Dermis microvascular lymphatic vessel endothelial cell (primary cell): ENCODE results near the gene MYL7. TPM values are rescaled to one million over a fixed set of nuclear protein-coding genes. Genes with fewer than 3 reads are reported as not detected.
"Not testable (repeated sequence)": the region's sequence is repeated elsewhere in the genome, so short reads cannot be mapped to it uniquely, and the experiment has no call there.

Experiments
- DNase-seq, 2 donors: peaks; one replicate each; pipeline versions ENCODE4 v3.0.0 to v3.0.0-alpha.2; 2010; ENCODE audit warnings: low read depth in 2 of 2
- total RNA-seq: library from RNA; depleted of rRNA; stranded (reverse); fragments of >200 nt; gene quantifications from 2 replicates; pipeline ENCODE4 v1.2.1, GENCODE V29; 2014

The MYL7 gene, protein sequence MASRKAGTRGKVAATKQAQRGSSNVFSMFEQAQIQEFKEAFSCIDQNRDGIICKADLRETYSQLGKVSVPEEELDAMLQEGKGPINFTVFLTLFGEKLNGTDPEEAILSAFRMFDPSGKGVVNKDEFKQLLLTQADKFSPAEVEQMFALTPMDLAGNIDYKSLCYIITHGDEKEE
- total RNA-seq: not detected in 2 replicates

DNA sequence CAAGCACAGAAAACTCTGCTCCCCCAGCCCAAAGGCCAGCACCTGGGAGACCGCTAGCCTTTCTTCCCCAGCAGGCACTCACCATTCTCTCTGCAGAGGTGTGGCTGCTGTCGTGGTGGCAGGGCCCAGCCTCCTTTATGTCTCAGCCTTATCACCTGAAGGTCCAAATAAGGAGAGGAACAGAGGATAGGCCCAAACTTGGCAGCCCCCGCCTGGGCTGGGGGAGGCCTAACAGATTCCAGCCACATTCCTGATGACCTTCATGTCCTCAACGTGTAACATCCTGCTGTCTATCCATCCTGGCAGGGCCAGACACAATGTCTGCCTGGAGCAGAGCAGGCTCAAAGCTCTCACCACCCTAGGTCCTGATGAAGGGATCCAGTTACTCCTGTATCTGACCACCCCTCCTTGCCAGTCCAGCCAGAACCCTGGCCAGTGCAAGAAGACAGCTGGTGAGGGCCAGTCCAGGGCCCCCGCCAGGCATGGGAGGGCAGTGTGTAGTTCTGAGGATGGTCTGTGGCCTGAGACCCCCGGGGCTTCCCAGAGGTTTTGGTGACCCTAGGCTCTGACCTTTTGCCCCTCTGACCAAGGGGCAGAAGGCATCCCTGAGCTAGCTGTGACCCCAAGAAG is at the start of gene MYL7:
MYL7 (minus strand) TSS at position 112 of the 630 bp plus-strand sequence; CDS start at position 85, 27 bp downstream.
- DNase-seq: no peak

DNA sequence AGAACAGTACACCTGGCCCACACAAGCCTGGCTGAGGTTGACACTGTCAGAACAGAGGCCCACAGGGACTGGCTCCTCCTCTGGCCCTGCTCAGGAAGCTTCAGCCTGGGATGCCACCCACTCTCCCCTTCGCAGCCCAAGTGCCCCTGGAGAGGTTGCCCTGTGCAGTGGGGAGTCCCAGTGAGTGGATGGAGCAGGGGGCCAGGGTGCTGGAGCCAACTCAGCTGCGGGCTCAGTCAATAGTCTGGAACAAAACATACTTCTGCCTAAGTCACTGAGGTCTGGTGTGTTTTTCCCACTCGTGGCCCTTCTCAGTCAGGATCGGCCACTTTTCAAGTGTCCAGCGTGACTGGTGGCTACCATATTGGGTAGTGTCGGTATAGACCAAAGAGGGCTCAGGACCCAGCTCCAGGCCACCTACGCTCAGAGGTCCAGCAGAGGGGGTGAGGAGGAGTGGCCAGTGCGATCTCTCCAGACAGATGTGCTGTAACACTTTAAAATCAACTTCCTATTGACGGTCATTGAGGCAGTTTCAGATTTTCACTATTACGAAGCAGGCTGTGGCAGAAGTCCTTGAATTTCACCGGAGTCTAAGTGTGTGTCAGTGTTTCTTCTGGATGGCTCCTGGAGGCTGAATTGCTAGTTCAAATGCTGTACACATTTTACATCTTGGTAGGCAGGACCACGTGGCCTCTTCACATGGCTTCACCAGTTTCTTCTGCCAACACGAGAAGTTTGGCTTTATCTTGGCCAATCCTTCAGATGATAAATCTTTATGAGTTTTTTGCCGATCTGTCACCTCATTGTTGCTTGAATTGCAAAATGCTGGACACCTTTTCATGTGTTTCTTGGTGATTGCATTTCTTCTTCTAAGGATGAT is 49.1 kb upstream of the MYL7 start:
- no peak for DNase-seq

DNA sequence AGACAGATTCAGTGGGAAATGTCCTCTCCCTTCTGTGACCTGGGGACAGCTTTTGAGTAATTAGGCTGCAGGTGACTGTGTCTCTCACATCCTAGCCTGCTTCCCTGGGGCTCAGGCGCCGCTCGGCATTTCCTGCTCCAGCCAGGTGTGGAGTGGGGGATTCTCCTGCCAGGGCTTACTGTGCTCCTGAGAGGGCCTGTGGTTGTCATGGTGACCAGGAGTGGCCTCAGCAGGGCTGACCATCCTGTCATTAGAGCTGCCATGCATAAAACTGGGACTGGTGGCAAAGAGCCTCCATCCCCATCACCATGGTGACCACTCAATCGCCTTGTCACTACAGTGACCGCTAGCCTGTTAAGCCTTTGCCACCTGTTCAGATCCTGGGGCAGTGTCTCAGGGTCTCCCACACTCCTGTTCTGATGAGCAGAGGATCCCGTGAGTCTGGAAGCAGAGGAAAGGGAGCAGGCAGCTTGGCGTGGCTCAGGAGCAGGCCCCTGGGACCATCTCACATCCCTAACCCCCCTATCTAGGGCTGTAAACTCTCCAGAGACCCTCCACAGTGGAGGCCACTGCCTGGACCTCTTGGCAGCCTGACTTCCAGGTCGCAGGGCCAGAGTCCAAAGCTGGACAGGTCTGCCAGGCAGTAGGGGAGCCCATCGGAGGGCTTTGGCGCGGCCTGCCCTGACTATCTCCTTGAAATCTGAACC is 48.3 kb upstream of the MYL7 start, which contains the start of gene GCK:
GCK (minus strand) TSS at position 154 of the 707 bp plus-strand sequence. CDS start 486 bp downstream, outside the sequence.
- no peak for DNase-seq

DNA sequence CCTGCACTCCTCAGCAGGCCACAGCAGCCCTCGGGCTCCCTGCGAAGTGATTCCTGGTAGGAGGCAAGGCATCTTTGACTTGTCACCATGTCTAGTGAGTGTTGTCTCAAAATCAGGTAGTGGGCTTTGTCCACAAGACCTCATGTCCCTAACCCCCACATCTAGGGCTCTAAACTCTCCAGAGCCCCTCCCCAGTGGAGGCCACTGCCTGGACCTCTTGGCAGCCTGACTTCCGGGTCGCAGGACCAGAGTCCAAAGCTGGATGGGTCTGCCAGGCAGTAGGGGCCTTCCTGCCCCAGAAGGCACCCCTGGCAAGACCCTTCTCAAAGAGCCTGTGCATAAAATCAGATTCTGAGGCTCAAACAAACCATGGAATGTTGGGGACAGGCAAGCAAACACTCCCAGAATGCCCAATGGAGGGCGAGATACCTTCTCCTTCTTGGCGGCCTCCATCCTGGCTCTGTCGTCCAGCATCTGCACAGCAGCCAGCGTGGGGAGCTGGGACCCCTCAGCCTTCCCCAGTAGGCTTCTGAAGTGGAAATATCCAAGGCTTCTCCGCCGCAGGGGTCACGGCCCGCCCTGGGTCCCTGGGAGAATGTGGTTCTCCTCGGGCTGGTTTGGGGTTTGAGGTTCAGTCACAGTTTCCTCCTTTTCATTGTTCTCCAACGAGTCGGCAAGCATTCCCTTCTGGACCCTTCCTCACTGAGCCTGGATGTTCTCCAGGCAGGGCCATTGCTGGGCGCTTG is 47.5 kb upstream of the MYL7 start:
- no peak for DNase-seq

DNA sequence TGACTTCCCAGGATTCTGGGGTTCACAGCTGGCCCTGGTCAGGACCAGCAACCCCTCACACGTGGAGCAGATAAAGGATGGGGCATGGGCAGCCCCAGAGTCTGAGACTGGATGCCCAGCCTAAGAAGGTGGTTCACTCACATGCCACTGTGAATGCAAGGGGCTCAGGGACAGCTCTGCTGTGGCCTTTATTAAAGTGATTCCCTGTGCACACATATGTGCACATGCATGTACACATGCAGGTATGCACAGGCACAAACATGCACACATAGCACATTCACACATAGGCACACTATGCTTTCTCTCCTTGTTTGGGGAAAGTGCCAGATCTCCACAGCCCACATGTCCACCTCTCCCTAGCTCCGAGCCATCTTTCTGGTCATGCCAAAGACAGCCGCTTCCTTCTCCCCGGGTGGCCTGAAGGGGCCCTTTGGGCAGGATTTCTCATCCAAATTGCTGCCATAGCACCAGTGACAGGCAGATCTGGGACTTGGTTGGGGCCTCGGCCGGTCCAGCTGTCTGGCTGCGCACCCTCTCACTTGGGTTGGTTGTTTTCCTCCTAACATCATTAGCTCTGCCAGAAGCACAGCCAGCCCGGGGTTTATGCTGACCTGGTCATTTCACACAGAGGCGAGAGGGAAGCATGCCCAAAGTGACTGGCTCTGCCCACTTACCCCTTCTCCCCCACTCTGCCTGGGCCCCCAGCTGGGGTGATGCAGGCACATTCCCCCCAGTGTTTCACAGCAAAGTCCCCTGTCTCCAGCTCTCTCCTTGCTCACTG is 46.7 kb upstream of the MYL7 start:
- DNase-seq: no peak

DNA sequence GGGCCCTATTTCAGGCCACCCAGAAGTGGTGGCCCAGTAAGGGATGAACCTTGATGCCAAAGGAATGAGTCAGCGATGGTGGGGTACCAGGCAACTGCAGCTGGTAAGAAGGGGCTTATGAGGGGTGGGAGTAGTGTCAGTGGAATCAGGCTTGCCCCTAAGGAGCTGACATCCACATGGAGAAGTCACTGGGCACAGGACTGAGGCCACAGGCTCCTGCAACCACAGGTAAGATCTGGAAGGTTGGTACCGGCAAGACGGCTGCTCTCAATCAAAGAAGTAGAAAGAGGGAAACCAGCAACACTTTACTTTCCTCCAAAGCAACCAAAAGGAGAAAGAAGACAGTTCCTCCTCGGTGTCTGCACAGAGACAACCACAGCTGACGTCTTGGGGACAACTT is 45.6 kb upstream of the MYL7 start:
- DNase-seq: no peak

DNA sequence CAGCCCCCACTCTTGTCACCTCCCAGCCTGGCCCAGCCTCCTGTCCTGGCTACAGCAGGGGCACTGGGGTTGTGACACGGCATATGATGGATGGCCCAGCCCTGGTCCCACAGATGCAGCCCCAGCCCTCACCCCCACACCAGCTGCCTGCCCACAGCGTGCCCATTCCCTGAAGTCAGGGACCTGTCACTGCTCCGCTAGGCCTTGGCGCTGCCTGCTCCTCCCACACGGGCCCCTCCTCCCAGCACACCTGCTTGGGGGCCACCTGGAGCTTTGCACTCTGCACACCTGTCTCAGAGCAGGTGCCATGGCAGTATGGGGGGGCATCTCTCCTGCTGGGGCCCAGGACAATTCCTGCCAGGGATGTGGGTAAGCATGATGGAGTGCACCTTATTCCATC is 44.6 kb upstream of the MYL7 start:
- no peak for DNase-seq

DNA sequence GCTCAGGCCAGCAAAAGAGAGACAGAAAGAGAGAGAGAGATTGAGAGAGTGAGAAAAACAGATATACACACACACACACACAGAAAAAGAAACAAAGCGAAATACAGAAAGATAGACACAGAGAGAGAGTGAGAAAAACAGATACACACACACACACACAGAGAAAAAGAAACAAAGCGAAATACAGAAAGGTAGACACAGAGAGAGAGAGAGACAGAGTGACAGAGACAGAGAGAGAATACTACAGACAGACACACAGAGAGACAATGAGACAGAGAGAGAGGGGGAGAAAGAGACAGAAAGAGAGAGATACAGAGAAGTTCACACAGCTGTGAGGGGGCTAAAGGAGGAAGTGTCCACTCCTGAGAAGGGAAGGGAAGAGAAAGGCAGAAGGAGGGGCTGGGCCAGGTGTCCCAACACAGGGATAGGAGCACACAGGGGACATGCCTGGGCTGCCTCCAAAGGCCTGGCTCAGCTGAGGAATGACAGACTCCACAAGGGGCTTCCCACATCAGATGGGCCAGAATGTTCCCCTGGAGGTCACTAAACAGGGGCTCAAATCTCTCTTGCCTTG is 43.8 kb upstream of the MYL7 start:
- no peak for DNase-seq

DNA sequence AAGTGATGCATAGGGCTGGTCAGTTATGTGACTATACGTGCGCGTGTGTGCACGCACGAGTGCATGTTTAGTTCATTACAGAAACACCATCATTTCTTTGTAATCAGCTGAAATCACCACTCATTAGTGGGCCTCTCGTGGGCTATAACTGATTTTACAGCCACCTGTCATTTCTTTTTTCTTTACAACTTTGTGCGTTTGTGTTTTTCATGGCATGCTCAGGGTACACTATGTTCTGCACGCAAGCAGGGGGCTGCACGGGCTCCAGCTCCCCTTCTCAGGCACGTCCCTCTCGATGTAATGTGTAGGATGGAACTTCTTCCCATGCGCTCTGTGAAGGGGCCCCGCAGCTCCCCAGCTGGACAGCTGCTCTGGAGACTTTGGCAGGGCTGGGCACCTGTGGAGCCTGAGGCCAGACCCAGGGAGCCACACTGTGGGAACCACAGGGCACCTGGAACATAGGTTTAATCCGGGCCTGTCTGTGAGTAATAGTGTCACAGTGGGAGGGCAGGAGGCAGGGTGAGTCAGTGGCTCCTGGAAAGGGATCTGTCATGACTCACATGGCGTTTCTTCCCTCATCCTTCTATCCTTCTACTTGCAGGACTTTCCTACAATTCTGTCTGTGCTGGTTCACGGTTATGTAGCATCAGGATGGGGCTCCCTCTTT is 43.2 kb upstream of the MYL7 start:
- peak in 1 of 2 donors; percentile 60 for DNase-seq

DNA sequence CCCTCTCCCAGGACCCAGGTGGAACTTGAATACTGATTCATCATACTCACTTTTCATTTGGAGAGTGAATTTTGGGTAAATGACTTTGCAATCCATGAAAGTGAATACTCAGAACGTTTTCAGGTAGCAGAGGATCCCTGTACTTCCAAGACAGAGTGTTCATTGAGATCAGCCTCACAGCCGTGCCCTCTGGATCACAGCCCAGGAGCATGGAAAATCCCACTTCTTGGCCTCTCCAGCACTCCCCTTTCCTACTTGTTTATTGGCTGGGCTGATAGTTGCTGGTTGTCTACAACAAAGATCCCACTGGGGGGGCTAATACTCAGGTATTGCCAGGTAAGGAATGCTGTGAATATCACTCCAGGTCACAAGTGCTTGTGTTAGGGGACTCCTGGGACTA is 42.3 kb upstream of the MYL7 start:
- DNase-seq: no peak

DNA sequence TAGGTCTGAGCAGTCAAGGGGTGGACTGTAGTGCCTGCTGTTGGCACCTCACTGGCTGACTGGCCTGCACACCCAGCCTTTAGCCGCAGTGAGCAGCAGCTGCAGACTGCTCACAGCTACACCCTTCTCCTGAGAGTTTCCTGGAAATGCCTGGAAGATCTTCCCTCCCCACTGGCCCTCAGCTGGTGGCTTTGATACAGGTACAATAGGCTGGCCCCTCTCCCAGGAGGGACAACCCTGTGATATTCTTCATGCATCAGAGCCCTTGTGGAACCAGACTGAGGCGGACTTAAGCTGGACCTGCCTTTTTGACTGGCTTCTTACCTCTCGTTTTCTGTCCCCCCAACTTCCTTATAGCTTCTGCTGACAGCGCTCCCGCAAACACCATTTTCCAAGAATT is 41.7 kb upstream of the MYL7 start:
- no peak for DNase-seq

DNA sequence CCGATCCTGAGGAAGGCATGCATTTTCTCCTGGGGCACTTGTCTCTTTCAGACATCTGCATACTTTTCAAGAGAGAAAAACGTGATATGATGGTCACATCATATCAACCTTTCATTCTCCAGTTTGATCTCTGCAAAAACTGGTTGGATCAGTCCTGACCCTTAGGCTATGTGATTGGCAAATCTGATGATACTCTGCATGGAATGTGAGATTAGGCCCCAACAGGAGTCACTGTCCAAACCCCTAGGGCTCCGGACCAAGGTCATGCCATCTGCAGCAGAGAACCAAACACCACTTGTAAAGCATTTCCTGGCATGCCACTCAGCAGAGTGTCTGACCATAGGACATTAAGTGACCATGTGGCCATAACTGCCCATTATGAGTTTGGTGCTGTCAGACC is 39.5 kb upstream of the MYL7 start:
- DNase-seq: no peak

DNA sequence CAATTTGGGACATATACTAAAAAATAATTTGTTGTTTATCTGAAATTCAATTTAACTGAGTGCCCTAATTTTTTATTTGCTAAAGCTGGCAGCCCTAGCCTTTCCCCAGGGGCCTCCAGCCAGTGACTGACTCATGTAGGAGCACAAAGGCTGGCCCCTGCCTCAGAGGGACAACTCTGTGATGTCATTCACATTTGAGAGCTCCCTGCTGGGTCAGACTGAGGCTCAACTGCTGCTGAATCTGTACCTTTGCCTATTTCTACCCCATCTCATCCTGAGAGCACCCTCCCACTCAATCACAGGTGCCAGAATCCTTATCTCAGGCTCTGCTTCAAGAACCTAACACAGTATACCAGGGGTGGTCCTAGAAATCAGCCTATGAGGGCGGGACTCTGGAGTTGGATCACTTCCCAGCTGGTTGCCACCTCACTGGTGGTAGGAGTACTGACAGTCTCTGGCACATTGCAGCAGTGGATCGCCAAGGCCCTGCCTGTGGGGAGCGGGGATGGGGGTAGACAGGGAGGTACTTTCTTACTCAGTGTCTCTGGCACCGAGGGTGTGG is 36.5 kb upstream of the MYL7 start:
- no peak for DNase-seq

DNA sequence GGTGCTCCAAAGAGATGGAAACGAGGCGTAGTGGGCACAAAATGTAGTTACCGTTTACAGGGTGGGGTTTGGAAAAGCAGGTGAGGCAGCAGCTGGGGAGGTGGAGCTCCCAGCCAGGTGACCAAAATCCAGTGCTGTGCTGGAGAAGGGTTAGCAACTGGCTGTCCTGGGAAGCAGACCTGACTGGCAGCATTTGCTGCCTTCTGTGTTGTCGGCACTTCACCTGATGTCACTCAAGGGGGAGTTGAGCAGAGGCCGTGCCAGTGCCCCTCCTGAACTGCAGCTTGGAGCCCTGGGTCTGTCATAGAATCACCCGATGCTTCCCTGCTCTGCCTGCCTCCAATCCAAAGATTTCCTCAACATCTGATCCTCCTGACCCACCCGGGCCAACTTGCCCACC is 35.4 kb upstream of the MYL7 start:
- DNase-seq: no peak

DNA sequence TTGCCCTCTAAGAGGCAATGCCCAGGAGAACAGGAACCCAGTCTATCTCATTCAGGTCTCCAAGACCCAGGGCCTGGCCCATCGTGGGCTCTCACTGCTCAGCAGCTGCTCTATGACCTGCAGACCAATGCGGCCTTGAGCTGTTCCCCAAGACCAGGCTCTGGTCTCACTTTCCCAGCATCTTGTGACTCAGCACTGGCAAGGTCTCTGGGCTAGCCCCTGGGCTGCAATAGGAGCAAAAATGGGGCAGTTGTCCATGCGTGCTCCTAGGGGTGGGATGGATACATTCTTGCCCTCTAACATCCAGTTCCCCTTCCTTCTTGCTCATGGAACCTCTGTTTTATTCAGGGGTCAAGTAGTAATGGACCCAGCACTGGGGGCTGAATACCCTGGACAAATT is 34.6 kb upstream of the MYL7 start:
- DNase-seq: no peak

DNA sequence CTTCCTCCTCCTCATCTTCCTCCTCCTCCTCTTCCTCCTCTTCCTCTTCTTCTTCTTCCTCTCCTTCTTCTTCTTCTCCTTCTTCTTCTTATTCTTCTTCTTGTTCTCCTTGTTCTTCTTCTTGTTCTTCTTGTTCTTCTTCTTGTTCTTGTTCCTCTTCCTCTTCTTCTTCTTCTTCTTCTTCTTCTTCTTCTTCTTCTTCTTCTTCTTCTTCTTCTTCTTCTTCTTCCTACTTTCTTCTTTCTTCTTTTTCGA is 33.5 kb upstream of the MYL7 start:
- DNase-seq: not testable (repeated sequence)

DNA sequence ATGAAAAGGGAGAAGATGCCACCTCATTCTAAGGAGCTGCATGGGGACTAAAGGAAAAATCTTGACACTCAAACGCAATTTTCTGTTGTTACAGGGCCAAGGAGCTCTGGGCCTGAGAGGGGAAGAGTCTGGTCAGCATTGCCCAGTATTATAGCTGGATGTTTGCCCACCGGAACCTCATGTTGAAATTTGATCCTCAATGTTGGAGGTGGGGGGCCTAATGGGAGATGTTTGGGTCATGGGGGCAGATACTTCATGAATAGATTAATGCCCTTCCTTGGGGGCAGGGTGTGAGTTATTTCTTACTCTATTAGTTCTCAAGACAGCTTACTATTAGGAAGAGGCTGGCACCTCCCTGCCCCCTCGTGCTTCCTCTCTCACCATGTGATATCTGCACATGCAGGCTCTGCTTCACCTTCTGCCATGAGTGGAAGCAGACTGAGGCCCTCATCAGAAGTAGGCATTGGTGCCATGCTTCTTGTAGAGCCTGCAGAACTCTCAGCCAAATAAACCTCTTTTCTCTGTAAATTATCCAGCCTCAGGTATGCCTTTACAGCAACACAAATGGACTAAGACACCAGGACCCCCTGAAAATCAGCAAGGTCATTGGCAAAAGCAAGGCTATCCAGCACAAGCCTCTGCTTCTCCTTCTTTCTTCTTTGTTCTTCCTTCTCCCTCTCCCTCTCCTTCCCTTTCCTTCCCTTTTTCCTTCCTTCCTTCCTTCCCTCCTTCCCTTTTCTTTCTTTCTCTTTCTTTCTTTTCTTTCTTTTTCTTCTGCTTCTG is 33.0 kb upstream of the MYL7 start:
- DNase-seq: no peak

DNA sequence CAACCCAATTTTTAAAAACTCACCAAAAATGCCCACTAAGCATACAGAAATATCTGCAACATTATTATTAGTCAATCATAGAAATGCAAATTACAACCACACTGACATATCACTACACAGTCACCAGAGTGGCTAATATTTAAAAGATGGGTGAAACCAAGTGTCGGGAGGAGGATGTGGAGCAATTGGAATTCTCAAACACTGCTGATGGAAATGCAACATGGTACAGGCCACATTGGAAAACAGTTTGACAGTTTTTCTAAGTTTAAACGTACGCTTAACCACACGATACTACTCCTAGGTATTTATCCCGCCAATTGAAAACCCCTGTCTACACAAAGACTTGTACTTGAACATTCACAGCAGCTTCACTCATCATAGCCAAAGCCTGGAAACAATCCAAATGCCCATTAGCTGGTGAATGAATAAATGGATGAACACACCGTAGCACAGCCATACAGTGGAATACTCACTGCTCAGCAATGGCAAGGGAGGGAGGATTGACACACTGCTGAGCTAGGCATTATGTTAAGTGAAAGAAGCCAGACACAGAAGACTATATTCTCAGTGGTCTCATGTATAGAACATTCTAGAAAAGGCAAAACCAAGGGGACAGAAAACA is 31.8 kb upstream of the MYL7 start:
- DNase-seq: no peak
